Heart right ventricle (tissue), 16 donors: ENCODE results near the gene FKBP7. TPM values are rescaled to one million over a fixed set of nuclear protein-coding genes. Genes with fewer than 3 reads are reported as not detected.
A peak's percentile ranks its signal among the peaks of the same experiment; 100 is the strongest.

Experiments used
- ATAC-seq, 8 donors: fragments of 200-7000 bp; cut with Tn5 transposase; one replicate each; pipeline ENCODE4 v1.9.1; 2020; ENCODE audit warnings: mild to moderate bottlenecking in 8 of 8, moderate library complexity in 8 of 8, moderate number of reproducible peaks in 1 of 8
- DNase-seq, 2 donors: peaks; one replicate each; pipeline ENCODE4 v3.0.0-alpha.2; 2020
- H3K27ac ChIP-seq, 10 donors: fragments of 200-600 bp; sonication (generic) in 2 of 10; one replicate each; pipeline versions ENCODE4 v1.5.0 to v1.8.0; 2020 to 2022; ENCODE audit warnings: mild to moderate bottlenecking in 3 of 10
- H3K27me3 ChIP-seq, 7 donors: fragments of 200-600 bp; one replicate each; pipeline ENCODE4 v1.8.0; 2021 to 2022; ENCODE audit warnings: mild to moderate bottlenecking in 2 of 7
- H3K36me3 ChIP-seq, 9 donors: fragments of 200-600 bp; sonication (generic) in 1 of 9; one replicate each; pipeline versions ENCODE4 v1.5.0 to v1.8.0; 2020 to 2022; ENCODE audit warnings: mild to moderate bottlenecking in 2 of 9
- H3K4me1 ChIP-seq, 9 donors: fragments of 200-600 bp; sonication (generic) in 1 of 9; one replicate each; pipeline versions ENCODE4 v1.5.0 to v1.8.0; 2020 to 2022; ENCODE audit warnings: mild to moderate bottlenecking in 4 of 9
- H3K4me3 ChIP-seq, 10 donors: fragments of 200-600 bp; sonication (generic) in 2 of 10; one replicate each; pipeline versions ENCODE4 v1.5.0 to v1.8.0; 2020 to 2022; ENCODE audit warnings: mild to moderate bottlenecking in 7 of 10, moderate library complexity in 2 of 10
- H3K9me3 ChIP-seq, 11 donors: fragments of 200-600 bp in 10 of 11; sonication (generic) in 2 of 11; one replicate each; pipeline versions ENCODE4 v1.5.0 to v1.8.0; 2013 to 2022; ENCODE audit warnings: mild to moderate bottlenecking in 2 of 11, control low read depth in 1 of 11, moderate library complexity in 1 of 11
- CTCF ChIP-seq, 9 donors: fragments of 200-600 bp; sonication (generic) in 2 of 9; IDR thresholded peaks; one replicate each; pipeline versions ENCODE4 v1.5.0 to v1.8.0; 2021 to 2022; ENCODE audit warnings: antibody characterized with exemption in 9 of 9, mild to moderate bottlenecking in 5 of 9, moderate library complexity in 1 of 9
- WGBS, 2 donors: extraction: QIAGEN DNeasy Blood & Tissue Kit; methylation state at CpG; one replicate each; pipeline ENCODE4 v1.1.7; 2013; ENCODE audit warnings: inconsistent platforms in 1 of 2; 5-methylcytosine and 5-hydroxymethylcytosine counted together
- intact Hi-C, 10 donors: fragments of 100-400 bp; cut with DNase I; formaldehyde crosslinking; loops; one replicate each; pipeline versions ENCODE4 v1.11.1 to v1.14.2; 2022
- polyA plus RNA-seq, 2 donors: library from polyadenylated mRNA; stranded (reverse); fragments of 200-250 nt; gene quantifications; one replicate each; pipeline ENCODE4 v1.2.3, GENCODE V29; 2013
- total RNA-seq, 10 donors: library from RNA; stranded (reverse); fragmentation: NEBNext Ultra II Directional in 3 of 10; extraction: Animal tissue kit (Norgen Biotek cat#: 25700) in 3 of 10; gene quantifications; one replicate each; pipeline versions ENCODE4 v1.2.1 to v1.2.4, GENCODE V29; 2021 to 2023
- donor health status: Arrhythmogenic right ventricular cardiomyopathy.
- donor health status: ischemic (EF 13 %, LVEDD 7.1; RV severe dilation, severe dysfunction).
- donor health status: healthy with polysubstance abuse.
- donor health status: DM: no; HTN: yes; CAD: no.
- donor health status: DM: no; HTN: no; CAD: no.
- donor health status: ischemic (EF 25% LVEDD 6.9; RV normal size, moderate dysfunction).
- donor health status: ischemic (EF 25% LVEDD 5.7; RV mildly dilated, moderate dysfunction).
- donor health status: healthy.
- donor health status: DM: yes; HTN: yes; CAD: no.
- donor health status: Ischemic cardiomyopathy.
- donor health status: ischemic (EF 35%, LVEDD 5.7; RV mildly dilated, moderate dysfunction).
- donor health status: nonischemic (EF 11% LVEDD 7.7; RV severe dilation, severe dysfunction).
- donor health status: DM: yes; HTN: yes; CAD: no.
- donor health status: PGD.
- donor health status: ischemic (EF 29% LVEDD 5.4; RV normal size, mild dysfunction).
- donor health status: nonischemic (EF 23%, LVEDD 6.1; RV moderate dilation, normal function).

FKBP7 gene
- total and polyA plus RNA-seq, 12 donors = 6.1 to 12.4 (median 9.2) TPM

DNA sequence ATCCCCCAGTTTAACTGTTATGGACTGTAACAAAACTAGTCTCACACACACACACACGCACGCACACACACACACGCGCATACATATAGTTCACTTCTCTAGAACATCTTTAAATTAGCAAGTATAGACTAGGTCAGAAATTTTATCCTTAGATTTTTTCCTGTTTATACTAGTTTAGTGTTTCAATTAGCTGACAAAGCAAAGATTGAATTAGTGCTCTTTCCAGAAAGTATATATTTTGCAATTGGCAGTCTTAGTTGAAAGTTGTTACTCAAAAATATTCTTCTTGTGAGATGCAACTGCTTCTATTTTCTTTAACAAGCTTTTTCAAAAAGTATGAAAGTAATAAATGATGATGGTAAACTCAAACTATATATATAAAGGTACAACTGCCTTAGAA lies 24.4 kb upstream of the FKBP7 start:
- H3K4me3 ChIP-seq = no peak overlapping the region
- no peaks in the 10 kb centered on the region for H3K9me3 ChIP-seq
- no peak for DNase-seq
- H3K27ac ChIP-seq = no peak overlapping the region
- no peak for TF ChIP-seq CTCF (IDR thresholded peaks at IDR 0.05)
- H3K4me1 ChIP-seq = peaks cover 0 to 17% (median 0%) of the 10 kb centered on the region in 9 donors
- intact Hi-C loops = no loop called here
- H3K36me3 ChIP-seq = peaks cover 0 to 97% (median 57%) of the 10 kb centered on the region in 9 donors
- 95 to 98% methylated on average over 4 of the region's 4 CpGs for WGBS, 2 donors
- H3K27me3 ChIP-seq = no peaks in the 10 kb centered on the region
- no peak for ATAC-seq

GRCh38 chr2:178499640-178500039 lies 21.2 kb upstream of the FKBP7 start:
- WGBS, 2 donors = 96 to 97% methylated on average over 3 of the region's 3 CpGs
- H3K36me3 ChIP-seq = peaks cover 0 to 100% (median 78%) of the 10 kb centered on the region in 9 donors

DNA sequence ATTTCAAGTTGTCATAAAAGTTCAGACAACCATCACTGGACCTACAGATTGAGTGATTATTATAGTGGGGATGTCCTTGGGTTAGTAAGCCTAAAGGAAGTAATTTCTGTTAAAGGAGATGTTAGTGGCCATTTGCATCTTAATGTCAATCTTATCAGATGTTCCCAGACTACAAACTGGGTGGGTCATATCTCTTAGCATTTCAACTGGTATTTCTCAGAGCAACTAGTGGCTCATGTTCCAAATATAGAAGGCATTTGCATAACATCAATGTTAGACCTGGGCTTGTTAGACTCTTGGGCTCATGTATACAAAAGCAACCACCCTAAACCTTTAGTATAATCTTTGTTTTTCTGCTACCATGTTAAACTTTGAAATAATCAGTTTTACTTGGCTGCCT lies 19.7 kb upstream of the FKBP7 start:
- Histone ChIP-seq H3K4me3 (no peak overlapping the region), H3K36me3 (peaks cover 0 to 100% (median 77%) of the 10 kb centered on the region in 9 donors), H3K4me1 (peaks cover 0 to 8% (median 0%) of the 10 kb centered on the region in 9 donors), H3K27ac (no peak overlapping the region), H3K9me3 (no peaks in the 10 kb centered on the region), H3K27me3 (no peaks in the 10 kb centered on the region)
- TF ChIP-seq CTCF (IDR thresholded peaks at IDR 0.05) = no peak
- DNase-seq (no peak), ATAC-seq (peak in 2 of 8 donors; percentile 47 to 69)
- intact Hi-C loops = no loop called here

More at GRCh38 chr2:178499640-178500039, 21.2 kb upstream of the FKBP7 start:
- intact Hi-C loops = no loop called here
- no peak for TF ChIP-seq CTCF (IDR thresholded peaks at IDR 0.05)
- DNase-seq (no peak), ATAC-seq (no peak)
- peaks cover 0 to 8% (median 0%) of the 10 kb centered on the region in 9 donors for H3K4me1 ChIP-seq
- H3K27ac ChIP-seq = no peak overlapping the region
- H3K27me3 ChIP-seq = no peaks in the 10 kb centered on the region
- no peak overlapping the region for H3K4me3 ChIP-seq
- no peaks in the 10 kb centered on the region for H3K9me3 ChIP-seq

- TF ChIP-seq CTCF (IDR thresholded peaks at IDR 0.05) = no peak
- Histone ChIP-seq H3K36me3 (peaks cover 0 to 100% (median 59%) of the 10 kb centered on the region in 9 donors), H3K4me1 (peaks cover 0 to 8% (median 0%) of the 10 kb centered on the region in 9 donors), H3K27ac (no peak overlapping the region), H3K4me3 (no peak overlapping the region), H3K27me3 (no peaks in the 10 kb centered on the region), H3K9me3 (no peaks in the 10 kb centered on the region)
- DNase-seq = no peak
- 81 to 82% methylated on average over 4 of the region's 4 CpGs for WGBS, 2 donors
- intact Hi-C loops = no loop called here
- ATAC-seq = no peak
These were observed 17.6 kb upstream of the FKBP7 start for GRCh38 chr2:178496049-178496448.
